Endodermal cell (in vitro differentiated cells): ENCODE data around the gene GSTM1. TPM values are rescaled to one million over a fixed set of nuclear protein-coding genes. Genes with fewer than 3 reads are reported as not detected.
"Not testable (repeated sequence)": the region's sequence is repeated elsewhere in the genome, so short reads cannot be mapped to it uniquely, and the experiment has no call there.

Experiments used
- DNase-seq: peaks from one replicate; pipeline ENCODE4 v3.0.0-alpha.2; 2017
- H3K27ac ChIP-seq: 2 replicates; pipeline ENCODE4 v1.5.1; 2013; ENCODE audit warnings: mild to moderate bottlenecking, low read depth, low read length, moderate library complexity
- H3K27me3 ChIP-seq: 2 replicates; pipeline ENCODE4 v1.6.1; 2013; ENCODE audit warnings: mild to moderate bottlenecking, low read length, moderate library complexity; ENCODE audit not compliant: insufficient read depth, control insufficient read depth, poor library complexity, severe bottlenecking
- H3K36me3 ChIP-seq: 2 replicates; pipeline ENCODE4 v1.7.0; 2013; ENCODE audit warnings: mild to moderate bottlenecking, low read length, moderate library complexity; ENCODE audit not compliant: control insufficient read depth, insufficient read depth
- H3K4me1 ChIP-seq: one replicate; pipeline ENCODE4 v1.7.0; 2013; ENCODE audit warnings: low read length; ENCODE audit not compliant: control insufficient read depth, insufficient read depth
- H3K4me3 ChIP-seq: 2 replicates; pipeline ENCODE4 v1.5.1; 2013; ENCODE audit warnings: mild to moderate bottlenecking, low read length, moderate library complexity
- H3K9ac ChIP-seq: 2 replicates; pipeline ENCODE4 v1.6.1; 2013; ENCODE audit warnings: mild to moderate bottlenecking, low read length, moderate library complexity; ENCODE audit not compliant: poor library complexity, severe bottlenecking; ENCODE audit errors: extremely low read depth
- H3K9me3 ChIP-seq: 2 replicates; pipeline ENCODE4 v1.6.1; 2013; ENCODE audit warnings: mild to moderate bottlenecking, low read length, moderate library complexity; ENCODE audit not compliant: control insufficient read depth
- H3K27ac Mint-ChIP-seq: 2 replicates; pipeline ENCODE4 v1.8.0; 2020; ENCODE audit warnings: mixed read lengths
- H3K27me3 Mint-ChIP-seq: 2 replicates; pipeline ENCODE4 v1.8.0; 2021; ENCODE audit warnings: mild to moderate bottlenecking, mixed read lengths; ENCODE audit not compliant: insufficient read depth
- H3K36me3 Mint-ChIP-seq: 2 replicates; pipeline ENCODE4 v1.8.0; 2020; ENCODE audit warnings: low read depth, mixed read lengths
- H3K4me1 Mint-ChIP-seq: 2 replicates; pipeline ENCODE4 v1.8.0; 2020; ENCODE audit warnings: mixed read lengths
- H3K4me3 Mint-ChIP-seq: 2 replicates; pipeline ENCODE4 v1.8.0; 2020; ENCODE audit warnings: mild to moderate bottlenecking, moderate library complexity, mixed read lengths
- H3K9me3 Mint-ChIP-seq: 2 replicates; pipeline ENCODE4 v1.8.0; 2020; ENCODE audit warnings: mild to moderate bottlenecking, mixed read lengths
- WGBS, 2 experiments: methylation state at CpG; one replicate each; pipeline versions ENCODE4 v1.1.5 to v1.1.7; 2013; ENCODE audit warnings: missing lambda C conversion rate in 2 of 2, mixed read lengths in 1 of 2; ENCODE audit not compliant: insufficient coverage in 1 of 2, insufficient read length in 1 of 2; 5-methylcytosine and 5-hydroxymethylcytosine counted together
- total RNA-seq, 2 donors: library from RNA; stranded (reverse); fragmentation: NEBNext Ultra II Directional in 1 of 2; extraction: Animal tissue kit (Norgen Biotek cat#: 25700) in 1 of 2; gene quantifications; 2 replicates in 1 of 2; 3 replicates in 1 of 2; pipeline ENCODE4 v1.2.1, GENCODE V29; 2021
- TF ChIP-seq, protein P1 (sequence below): fragments of 200-600 bp; sonication (generic); conservative IDR thresholded peaks from 2 replicates; pipeline ENCODE4 v1.5.0; 2021; ENCODE audit warnings: antibody characterized with exemption, mild to moderate bottlenecking

The GSTM1 gene
- total RNA-seq, 2 donors from 2014 or later, result 23.0 to 65.6 TPM

DNA sequence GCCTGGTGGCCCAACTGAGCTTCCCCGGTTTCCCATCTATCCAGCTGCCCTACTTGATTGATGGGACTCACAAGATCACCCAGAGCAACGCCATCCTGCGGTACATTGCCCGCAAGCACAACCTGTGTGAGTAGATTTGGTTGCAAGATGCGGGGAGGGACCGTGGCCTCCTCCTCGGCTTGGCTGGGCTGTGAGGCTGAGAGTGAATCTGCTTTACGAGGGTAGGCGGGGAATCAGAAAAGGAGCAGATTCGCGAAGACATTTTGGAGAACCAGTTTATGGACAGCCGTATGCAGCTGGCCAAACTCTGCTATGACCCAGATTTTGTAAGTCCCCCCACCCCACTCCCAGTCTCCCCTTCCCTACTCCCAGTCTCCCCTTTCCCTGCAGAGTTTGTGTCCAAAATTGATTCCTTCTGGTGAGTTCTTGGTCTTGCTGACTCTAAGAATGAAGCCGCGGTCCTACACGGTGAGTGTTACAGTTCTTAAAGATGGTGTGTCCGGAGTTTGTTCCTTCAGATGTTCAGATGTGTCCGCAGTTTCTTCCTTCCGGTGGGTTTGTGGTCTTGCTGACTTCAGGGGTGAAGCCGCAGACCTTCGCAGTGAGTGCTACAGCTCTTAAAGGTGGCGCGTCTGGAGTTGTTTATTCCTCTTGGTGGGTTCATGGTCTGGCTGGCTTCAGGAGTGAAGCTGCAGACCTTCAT lies 18.2 kb upstream of the GSTM1 start:
- no peak overlapping the region for H3K4me3 ChIP-seq
- TF ChIP-seq, protein P1, sequence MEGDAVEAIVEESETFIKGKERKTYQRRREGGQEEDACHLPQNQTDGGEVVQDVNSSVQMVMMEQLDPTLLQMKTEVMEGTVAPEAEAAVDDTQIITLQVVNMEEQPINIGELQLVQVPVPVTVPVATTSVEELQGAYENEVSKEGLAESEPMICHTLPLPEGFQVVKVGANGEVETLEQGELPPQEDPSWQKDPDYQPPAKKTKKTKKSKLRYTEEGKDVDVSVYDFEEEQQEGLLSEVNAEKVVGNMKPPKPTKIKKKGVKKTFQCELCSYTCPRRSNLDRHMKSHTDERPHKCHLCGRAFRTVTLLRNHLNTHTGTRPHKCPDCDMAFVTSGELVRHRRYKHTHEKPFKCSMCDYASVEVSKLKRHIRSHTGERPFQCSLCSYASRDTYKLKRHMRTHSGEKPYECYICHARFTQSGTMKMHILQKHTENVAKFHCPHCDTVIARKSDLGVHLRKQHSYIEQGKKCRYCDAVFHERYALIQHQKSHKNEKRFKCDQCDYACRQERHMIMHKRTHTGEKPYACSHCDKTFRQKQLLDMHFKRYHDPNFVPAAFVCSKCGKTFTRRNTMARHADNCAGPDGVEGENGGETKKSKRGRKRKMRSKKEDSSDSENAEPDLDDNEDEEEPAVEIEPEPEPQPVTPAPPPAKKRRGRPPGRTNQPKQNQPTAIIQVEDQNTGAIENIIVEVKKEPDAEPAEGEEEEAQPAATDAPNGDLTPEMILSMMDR, result no peak
- H3K27ac ChIP-seq, result no peak overlapping the region
- no peak overlapping the region for H3K27ac Mint-ChIP-seq
- H3K36me3 ChIP-seq, result no peaks in the 10 kb centered on the region
- DNase-seq, result no peak
- H3K36me3 Mint-ChIP-seq, result peaks cover 12% of the 10 kb centered on the region
- WGBS, 2 experiments, result 95 to 96% methylated on average over 15 to 22 of the region's 22 CpGs
- no peak overlapping the region for H3K9ac ChIP-seq
- H3K4me1 Mint-ChIP-seq, result peaks cover 6% of the 10 kb centered on the region
- H3K9me3 Mint-ChIP-seq, result no peaks in the 10 kb centered on the region
- H3K27me3 ChIP-seq, result no peaks in the 10 kb centered on the region
- peaks cover 5% of the 10 kb centered on the region for H3K4me1 ChIP-seq
- peaks cover 4% of the 10 kb centered on the region for H3K27me3 Mint-ChIP-seq
- H3K4me3 Mint-ChIP-seq, result no peak overlapping the region
- H3K9me3 ChIP-seq, result no peaks in the 10 kb centered on the region

DNA sequence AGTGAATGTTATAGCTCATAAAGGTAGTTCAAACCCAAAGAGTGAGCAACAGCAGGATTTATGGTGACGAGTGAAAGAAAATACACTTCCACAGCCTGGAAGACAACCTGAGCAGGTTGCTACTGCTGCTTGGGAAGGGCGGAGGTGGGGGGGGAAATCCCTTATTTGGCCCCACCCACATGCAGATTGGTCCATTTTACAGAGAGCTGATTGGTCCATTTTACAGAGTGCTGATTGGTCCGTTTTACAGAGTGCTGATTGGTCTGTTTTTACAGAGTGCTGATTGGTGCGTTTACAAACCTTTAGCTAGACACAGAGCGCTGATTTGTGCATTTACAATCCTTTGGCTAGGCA lies 17.7 kb upstream of the GSTM1 start:
- not testable (repeated sequence) for H3K9me3 ChIP-seq, H3K27me3 Mint-ChIP-seq, H3K9ac ChIP-seq, H3K4me1 ChIP-seq, H3K4me3 Mint-ChIP-seq, DNase-seq, H3K27me3 ChIP-seq, H3K4me3 ChIP-seq, H3K36me3 ChIP-seq, H3K27ac ChIP-seq, H3K4me1 Mint-ChIP-seq, H3K9me3 Mint-ChIP-seq, H3K27ac Mint-ChIP-seq
- WGBS, 2 experiments, result 90 to 96% methylated on average over 3 to 4 of the region's 5 CpGs
- H3K36me3 Mint-ChIP-seq, result peaks cover 12% of the 10 kb centered on the region

DNA sequence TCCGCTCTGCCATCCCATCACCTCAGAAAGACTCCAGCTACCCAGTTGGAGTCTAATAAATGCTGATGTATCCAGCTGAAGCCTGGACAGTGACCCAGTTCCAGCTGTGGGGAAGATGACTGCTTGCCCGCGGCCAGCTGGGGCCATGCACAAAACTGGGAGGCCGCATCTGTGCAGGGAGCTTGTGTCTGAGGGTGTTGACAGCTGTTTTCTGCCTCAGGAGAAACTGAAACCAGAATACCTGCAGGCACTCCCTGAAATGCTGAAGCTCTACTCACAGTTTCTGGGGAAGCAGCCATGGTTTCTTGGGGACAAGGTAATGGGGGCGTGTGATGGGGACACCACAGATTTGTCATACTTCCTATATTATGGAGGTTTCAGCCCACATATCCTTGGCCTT lies 16.6 kb upstream of the GSTM1 start:
- WGBS, 2 experiments, result 89 to 92% methylated on average over 3 to 5 of the region's 5 CpGs
- H3K4me1 Mint-ChIP-seq, result peaks cover 6% of the 10 kb centered on the region
- TF ChIP-seq, protein P1, result no peak
- H3K4me1 ChIP-seq, result peaks cover 5% of the 10 kb centered on the region
- no peak for DNase-seq
- peaks cover 12% of the 10 kb centered on the region for H3K36me3 Mint-ChIP-seq
- H3K9me3 ChIP-seq, result no peaks in the 10 kb centered on the region
- no peak overlapping the region for H3K27ac ChIP-seq
- no peaks in the 10 kb centered on the region for H3K27me3 ChIP-seq
- no peaks in the 10 kb centered on the region for H3K9me3 Mint-ChIP-seq
- H3K4me3 ChIP-seq, result no peak overlapping the region
- no peaks in the 10 kb centered on the region for H3K36me3 ChIP-seq
- H3K9ac ChIP-seq, result no peak overlapping the region
- H3K4me3 Mint-ChIP-seq, result no peak overlapping the region
- peaks cover 4% of the 10 kb centered on the region for H3K27me3 Mint-ChIP-seq
- no peak overlapping the region for H3K27ac Mint-ChIP-seq

DNA sequence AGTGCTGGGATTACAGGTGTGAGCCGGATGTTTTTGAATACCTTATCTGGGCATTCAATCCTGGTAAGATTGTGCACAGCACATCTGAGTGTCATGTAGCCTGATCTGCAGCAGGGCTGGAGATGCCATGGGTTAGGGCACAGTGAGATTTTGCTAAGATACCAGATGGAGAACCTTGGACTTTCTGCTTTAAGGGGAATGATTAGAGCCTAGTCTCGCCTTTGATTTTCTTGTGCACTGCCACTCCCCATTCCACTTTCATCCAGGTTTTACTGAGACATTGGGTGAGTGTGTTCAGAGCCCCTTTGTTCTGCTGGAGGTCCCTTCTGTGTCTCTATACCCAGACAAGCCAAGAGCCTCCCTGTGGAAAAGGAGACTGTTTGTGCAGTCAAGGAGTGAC lies 13.8 kb upstream of the GSTM1 start:
- H3K27ac ChIP-seq, H3K9me3 ChIP-seq, H3K4me3 ChIP-seq, H3K36me3 ChIP-seq, H3K9me3 Mint-ChIP-seq, H3K4me1 Mint-ChIP-seq, H3K9ac ChIP-seq, H3K4me1 ChIP-seq, H3K27me3 ChIP-seq, H3K27me3 Mint-ChIP-seq, DNase-seq, H3K4me3 Mint-ChIP-seq, H3K27ac Mint-ChIP-seq: not testable (repeated sequence)
- peaks cover 12% of the 10 kb centered on the region for H3K36me3 Mint-ChIP-seq
- WGBS, 2 experiments, result 75 to 88% methylated on average over 1 of the region's 2 CpGs

DNA sequence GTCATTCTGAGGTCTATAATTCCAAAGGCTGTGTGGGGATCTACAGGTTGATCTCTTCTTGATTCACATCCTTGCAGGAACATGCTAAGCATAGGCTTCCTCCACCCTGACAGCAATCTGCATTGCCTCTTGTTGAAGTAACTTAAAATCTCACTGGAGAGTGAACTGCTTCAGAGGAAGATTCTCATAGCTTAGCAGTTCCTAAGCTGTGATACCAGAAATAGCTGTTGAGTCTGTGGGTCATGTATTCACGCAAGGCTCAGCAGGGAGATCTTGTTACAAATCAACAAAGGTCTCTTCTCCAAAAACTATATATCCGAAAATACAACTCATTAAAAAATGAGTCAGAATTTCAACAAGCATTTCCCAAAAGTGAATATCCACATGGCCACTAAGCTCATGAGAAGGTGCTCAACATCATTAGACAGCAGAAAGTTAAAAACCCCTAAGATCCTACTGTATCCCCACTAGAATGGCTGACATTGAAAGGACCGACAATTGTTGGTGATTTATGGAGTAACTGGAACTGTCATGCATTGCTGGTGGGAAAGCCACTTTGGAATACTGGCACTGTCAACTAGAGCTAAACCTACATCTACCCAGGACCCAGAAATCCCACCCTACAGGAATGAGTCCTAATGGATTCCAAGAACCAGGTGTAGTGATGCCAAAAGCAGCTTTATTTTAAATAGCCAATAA lies 10.8 kb upstream of the GSTM1 start:
- DNase-seq, H3K36me3 ChIP-seq, H3K9ac ChIP-seq, H3K9me3 ChIP-seq, H3K27me3 Mint-ChIP-seq, H3K4me1 Mint-ChIP-seq, H3K27ac Mint-ChIP-seq, H3K27ac ChIP-seq, H3K9me3 Mint-ChIP-seq, H3K27me3 ChIP-seq, H3K4me3 ChIP-seq, H3K4me1 ChIP-seq, H3K4me3 Mint-ChIP-seq, H3K36me3 Mint-ChIP-seq: not testable (repeated sequence)
- WGBS, 2 experiments, result 83 to 86% methylated on average over 1 to 2 of the region's 3 CpGs
